Psoas muscle (tissue), 8 donors: Measurements from ENCODE around the gene TRIM31. TPM values are rescaled to one million over a fixed set of nuclear protein-coding genes. Genes with fewer than 3 reads are reported as not detected.

ENCODE experiments used
- ATAC-seq, 4 donors: fragments of 200-7000 bp; cut with Tn5 transposase; one replicate each; pipeline ENCODE4 v1.9.1; 2020; ENCODE audit warnings: moderate library complexity in 3 of 4, mild to moderate bottlenecking in 2 of 4
- DNase-seq, 2 donors: peaks; one replicate each; pipeline ENCODE4 v3.0.0-alpha.2; 2020
- H3K27ac ChIP-seq: fragments of 200-600 bp; one replicate; pipeline ENCODE4 v1.8.0; 2022
- H3K27me3 ChIP-seq, 3 donors: fragments of 200-600 bp in 1 of 3; one replicate each; pipeline versions ENCODE4 v1.6.1 to v1.8.0; 2013 to 2022; ENCODE audit warnings: low read length in 2 of 3, mild to moderate bottlenecking in 2 of 3, moderate library complexity in 1 of 3; ENCODE audit not compliant: insufficient read depth in 3 of 3
- H3K36me3 ChIP-seq, 2 donors: fragments of 200-600 bp in 1 of 2; one replicate each; pipeline versions ENCODE4 v1.6.1 to v1.8.0; 2013 to 2022; ENCODE audit warnings: low read depth in 1 of 2, mild to moderate bottlenecking in 1 of 2, moderate library complexity in 1 of 2; ENCODE audit not compliant: insufficient read depth in 1 of 2
- H3K4me1 ChIP-seq: fragments of 200-600 bp; one replicate; pipeline ENCODE4 v1.8.0; 2022
- H3K4me3 ChIP-seq: fragments of 200-600 bp; one replicate; pipeline ENCODE4 v1.8.0; 2022; ENCODE audit warnings: mild to moderate bottlenecking
- H3K9me3 ChIP-seq: fragments of 200-600 bp; one replicate; pipeline ENCODE4 v1.8.0; 2022
- WGBS, 3 donors: extraction: QIAGEN DNeasy Blood & Tissue Kit; methylation state at CpG; one replicate each; pipeline versions ENCODE4 v1.1.6 to v1.1.7; 2013; 5-methylcytosine and 5-hydroxymethylcytosine counted together
- intact Hi-C, 2 donors: fragments of 100-400 bp; cut with DNase I; formaldehyde crosslinking; loops; one replicate each; pipeline versions ENCODE4 v1.11.0 to v1.14.2; 2022
- polyA plus RNA-seq, 3 donors: library from polyadenylated mRNA; stranded (reverse); fragments of 200-250 nt; gene quantifications; one replicate each; pipeline ENCODE4 v1.2.3, GENCODE V29; 2013
- total RNA-seq, 4 donors: library from RNA; stranded (reverse); fragmentation: NEBNext Ultra II Directional in 2 of 4; extraction: Animal tissue kit (Norgen Biotek cat#: 25700) in 2 of 4; gene quantifications; one replicate each; pipeline versions ENCODE4 v1.2.1 to v1.2.4, GENCODE V29; 2021 to 2023
- TF ChIP-seq, protein P1 (sequence below): fragments of 200-600 bp; IDR thresholded peaks from one replicate; pipeline ENCODE4 v1.8.0; 2022; ENCODE audit warnings: antibody characterized with exemption
- donor health status: healthy with polysubstance abuse.
- donor health status: DM: no; HTN: no; CAD: no; lungs with moderate emphysema.
- donor health status: Bipolar disorder and iron deficiency.
- donor health status: healthy.
- donor health status: DM: yes; HTN: yes; CAD: no.
- donor health status: DM: no; HTN: no; CAD: no.
- donor health status: DM: no; HTN: no; CAD: no.
- donor health status: DM: yes; HTN: yes; CAD: no.

Gene TRIM31
- total and polyA plus RNA-seq, 7 donors, result 0.01 to 0.15 TPM; not detected in 5

DNA sequence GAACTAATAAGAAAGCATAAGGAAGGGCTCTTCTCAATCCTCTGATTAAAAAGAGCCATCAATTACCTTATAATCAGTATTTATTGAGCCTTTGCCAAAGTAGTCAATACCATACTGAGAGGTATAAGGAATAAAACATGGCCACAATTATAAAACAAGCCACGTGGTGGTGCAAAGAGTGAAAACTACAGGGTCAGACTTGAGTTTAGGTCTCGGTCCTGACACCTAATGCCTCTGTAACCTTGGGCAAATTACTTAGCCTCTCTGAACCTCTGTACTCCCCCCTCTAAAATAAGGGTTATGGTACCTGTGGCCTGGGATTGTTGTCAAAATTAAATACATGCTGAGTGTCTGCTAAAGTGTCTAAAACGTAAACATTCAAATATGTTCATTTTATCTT is 36.3 kb upstream of the TRIM31 start:
- TF ChIP-seq, protein P1, sequence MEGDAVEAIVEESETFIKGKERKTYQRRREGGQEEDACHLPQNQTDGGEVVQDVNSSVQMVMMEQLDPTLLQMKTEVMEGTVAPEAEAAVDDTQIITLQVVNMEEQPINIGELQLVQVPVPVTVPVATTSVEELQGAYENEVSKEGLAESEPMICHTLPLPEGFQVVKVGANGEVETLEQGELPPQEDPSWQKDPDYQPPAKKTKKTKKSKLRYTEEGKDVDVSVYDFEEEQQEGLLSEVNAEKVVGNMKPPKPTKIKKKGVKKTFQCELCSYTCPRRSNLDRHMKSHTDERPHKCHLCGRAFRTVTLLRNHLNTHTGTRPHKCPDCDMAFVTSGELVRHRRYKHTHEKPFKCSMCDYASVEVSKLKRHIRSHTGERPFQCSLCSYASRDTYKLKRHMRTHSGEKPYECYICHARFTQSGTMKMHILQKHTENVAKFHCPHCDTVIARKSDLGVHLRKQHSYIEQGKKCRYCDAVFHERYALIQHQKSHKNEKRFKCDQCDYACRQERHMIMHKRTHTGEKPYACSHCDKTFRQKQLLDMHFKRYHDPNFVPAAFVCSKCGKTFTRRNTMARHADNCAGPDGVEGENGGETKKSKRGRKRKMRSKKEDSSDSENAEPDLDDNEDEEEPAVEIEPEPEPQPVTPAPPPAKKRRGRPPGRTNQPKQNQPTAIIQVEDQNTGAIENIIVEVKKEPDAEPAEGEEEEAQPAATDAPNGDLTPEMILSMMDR, result no peak

GRCh38 chr6:30147096-30147495 is 34.2 kb upstream of the TRIM31 start:
- Histone ChIP-seq H3K4me1 (no peaks in the 10 kb centered on the region), H3K27me3 (peaks cover 0 to 34% (median 6%) of the 10 kb centered on the region in 3 donors), H3K27ac (no peak overlapping the region), H3K9me3 (no peaks in the 10 kb centered on the region), H3K36me3 (no peaks in the 10 kb centered on the region), H3K4me3 (no peak overlapping the region)
- intact Hi-C loops, result no loop called here
- DNase-seq, result no peak
- no peak for ATAC-seq
- TF ChIP-seq, protein P1, result no peak
- WGBS, 3 donors, result 44 to 66% (median 52%) methylated on average over 3 of the region's 3 CpGs

More for the DNA sequence above, 36.3 kb upstream of the TRIM31 start:
- no peaks in the 10 kb centered on the region for H3K36me3 ChIP-seq
- no peak overlapping the region for H3K4me3 ChIP-seq
- intact Hi-C loops, result no loop called here
- H3K27ac ChIP-seq, result no peak overlapping the region
- H3K4me1 ChIP-seq, result no peaks in the 10 kb centered on the region
- H3K9me3 ChIP-seq, result no peaks in the 10 kb centered on the region
- DNase-seq (no peak), ATAC-seq (no peak)
- 48 to 54% (median 54%) methylated on average over 3 of the region's 3 CpGs for WGBS, 3 donors
- peaks cover 0 to 28% (median 6%) of the 10 kb centered on the region in 3 donors for H3K27me3 ChIP-seq

DNA sequence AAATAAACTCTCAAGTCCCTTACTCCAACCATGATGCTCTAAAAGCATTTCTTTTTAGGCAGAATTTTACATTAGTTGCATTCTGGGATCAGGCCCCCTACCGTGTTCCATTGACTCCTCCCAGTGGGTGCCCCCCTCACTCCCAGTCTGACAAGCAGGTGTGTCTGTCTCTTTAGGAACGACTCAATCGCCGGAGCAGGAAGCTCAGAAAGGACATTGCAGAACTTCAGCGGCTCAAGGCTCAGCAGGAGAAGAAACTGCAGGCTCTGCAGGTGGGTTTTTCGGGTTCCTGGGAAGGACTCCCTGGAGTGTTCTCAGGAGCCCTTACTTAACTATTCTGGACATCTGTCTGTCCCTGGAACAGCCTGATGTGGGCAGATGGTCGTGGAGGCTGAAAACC is 32.9 kb upstream of the TRIM31 start:
- Histone ChIP-seq H3K9me3 (no peaks in the 10 kb centered on the region), H3K36me3 (no peaks in the 10 kb centered on the region), H3K27ac (no peak overlapping the region), H3K27me3 (peaks cover 0 to 36% (median 4%) of the 10 kb centered on the region in 3 donors), H3K4me3 (no peak overlapping the region), H3K4me1 (no peaks in the 10 kb centered on the region)
- DNase-seq (no peak), ATAC-seq (no peak)
- WGBS, 3 donors, result 39 to 44% (median 40%) methylated on average over 7 of the region's 7 CpGs
- TF ChIP-seq, protein P1, result no peak
- intact Hi-C loops, result no loop called here

DNA sequence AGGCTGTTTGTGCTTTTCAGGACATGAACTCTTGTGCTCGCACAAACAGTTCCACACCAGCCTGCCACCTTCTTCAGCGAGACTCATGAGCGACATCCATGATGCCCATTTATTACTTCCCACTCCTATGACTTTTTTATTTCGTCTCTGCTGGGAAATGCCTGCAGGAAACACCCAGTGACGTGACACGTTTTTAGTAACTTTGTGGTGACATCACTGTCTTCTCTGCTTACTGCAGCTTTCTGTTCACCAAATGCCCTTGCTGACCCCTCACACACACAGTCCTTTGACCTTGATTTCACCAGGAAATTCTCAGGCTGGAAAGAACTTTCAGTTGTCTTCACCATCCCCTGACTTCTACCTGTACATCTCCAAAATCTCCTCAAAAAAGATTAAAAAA is 31.9 kb upstream of the TRIM31 start:
- H3K9me3 ChIP-seq, result no peaks in the 10 kb centered on the region
- WGBS, 3 donors, result 56 to 62% (median 60%) methylated on average over 6 of the region's 6 CpGs
- H3K27ac ChIP-seq, result no peak overlapping the region
- no peaks in the 10 kb centered on the region for H3K4me1 ChIP-seq
- intact Hi-C loops, result no loop called here
- TF ChIP-seq, protein P1, result no peak
- DNase-seq, result no peak
- no peak overlapping the region for H3K4me3 ChIP-seq
- no peaks in the 10 kb centered on the region for H3K36me3 ChIP-seq
- peaks cover 0 to 39% (median 4%) of the 10 kb centered on the region in 3 donors for H3K27me3 ChIP-seq
- no peak for ATAC-seq

GRCh38 chr6:30143780-30144179 is 30.9 kb upstream of the TRIM31 start:
- no peaks in the 10 kb centered on the region for H3K36me3 ChIP-seq
- no peaks in the 10 kb centered on the region for H3K9me3 ChIP-seq
- H3K4me1 ChIP-seq, result no peaks in the 10 kb centered on the region
- intact Hi-C loops, result no loop called here
- no peak for ATAC-seq
- no peak overlapping the region for H3K27ac ChIP-seq
- TF ChIP-seq, protein P1, result no peak
- peaks cover 0 to 41% (median 4%) of the 10 kb centered on the region in 3 donors for H3K27me3 ChIP-seq
- no peak overlapping the region for H3K4me3 ChIP-seq
- no peak for DNase-seq
- 50 to 56% (median 54%) methylated on average over 2 of the region's 2 CpGs for WGBS, 3 donors
